Right ventricle myocardium inferior (tissue), 1 donor: Measurements from ENCODE around the gene PACS1. TPM values are rescaled to one million over a fixed set of nuclear protein-coding genes. Genes with fewer than 3 reads are reported as not detected.

Experiments
- ATAC-seq: fragments of 200-7000 bp; cut with Tn5 transposase; one replicate; pipeline ENCODE4 v1.9.1; 2020; ENCODE audit warnings: mild to moderate bottlenecking, moderate library complexity
- DNase-seq: peaks from one replicate; pipeline ENCODE4 v3.0.0; 2021; ENCODE audit errors: missing footprints
- intact Hi-C: fragments of 100-400 bp; cut with DNase I; formaldehyde crosslinking; loops from one replicate; pipeline ENCODE4 v1.11.0; 2022
- total RNA-seq: library from RNA; stranded (reverse); fragmentation: NEBNext Ultra II Directional; extraction: Animal tissue kit (Norgen Biotek cat#: 25700); gene quantifications from one replicate; pipeline ENCODE4 v1.2.1, GENCODE V29; 2021
- donor health status: DM: no; HTN: yes; CAD: no; lungs with severe emphysema.

Gene PACS1
- total RNA-seq, 1 donor from 2014 or later, result 50.7 TPM

DNA sequence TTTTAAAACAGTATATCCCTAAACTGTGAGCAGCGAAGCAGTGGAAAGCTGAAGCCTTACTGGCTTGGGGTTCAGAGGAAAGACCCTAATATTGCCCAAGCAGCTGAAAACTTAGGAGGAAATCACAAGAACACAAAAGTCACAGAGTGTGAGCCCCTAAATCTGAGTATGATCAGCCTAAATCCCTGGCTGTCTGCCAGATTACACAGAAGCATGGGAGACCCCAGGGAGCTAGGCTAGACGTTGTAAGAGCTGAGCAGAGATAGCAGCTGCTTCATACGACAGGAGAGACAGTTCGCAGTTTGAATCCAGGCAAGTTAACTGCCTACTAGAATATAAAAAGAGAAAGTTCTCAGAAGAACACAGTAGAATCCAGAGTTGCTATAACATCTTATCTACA is 81.2 kb downstream of the PACS1 start:
- DNase-seq, result no peak
- intact Hi-C loops, result no loop called here
- no peak for ATAC-seq

DNA sequence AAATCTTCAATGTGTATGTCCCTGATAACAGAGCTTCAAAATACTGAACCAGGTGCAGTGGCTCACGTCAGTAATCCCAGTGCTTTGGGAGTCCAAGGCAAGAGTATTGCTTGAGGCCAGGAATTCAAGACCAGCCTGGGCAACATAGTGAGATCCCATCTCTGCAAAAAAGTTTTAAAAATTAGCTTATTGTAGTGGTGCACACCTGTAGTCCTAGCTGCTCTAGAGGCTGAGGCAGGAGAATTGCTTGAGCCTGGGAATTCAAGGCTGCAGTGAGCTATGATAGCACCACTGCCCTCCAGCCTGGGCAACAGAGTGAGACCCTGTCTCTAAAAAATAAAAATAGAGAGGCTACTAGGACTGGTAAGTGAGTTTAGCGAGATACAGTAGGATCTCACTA is 84.0 kb downstream of the PACS1 start:
- ATAC-seq, result no peak
- no peak for DNase-seq
- intact Hi-C loops, result no loop called here

DNA sequence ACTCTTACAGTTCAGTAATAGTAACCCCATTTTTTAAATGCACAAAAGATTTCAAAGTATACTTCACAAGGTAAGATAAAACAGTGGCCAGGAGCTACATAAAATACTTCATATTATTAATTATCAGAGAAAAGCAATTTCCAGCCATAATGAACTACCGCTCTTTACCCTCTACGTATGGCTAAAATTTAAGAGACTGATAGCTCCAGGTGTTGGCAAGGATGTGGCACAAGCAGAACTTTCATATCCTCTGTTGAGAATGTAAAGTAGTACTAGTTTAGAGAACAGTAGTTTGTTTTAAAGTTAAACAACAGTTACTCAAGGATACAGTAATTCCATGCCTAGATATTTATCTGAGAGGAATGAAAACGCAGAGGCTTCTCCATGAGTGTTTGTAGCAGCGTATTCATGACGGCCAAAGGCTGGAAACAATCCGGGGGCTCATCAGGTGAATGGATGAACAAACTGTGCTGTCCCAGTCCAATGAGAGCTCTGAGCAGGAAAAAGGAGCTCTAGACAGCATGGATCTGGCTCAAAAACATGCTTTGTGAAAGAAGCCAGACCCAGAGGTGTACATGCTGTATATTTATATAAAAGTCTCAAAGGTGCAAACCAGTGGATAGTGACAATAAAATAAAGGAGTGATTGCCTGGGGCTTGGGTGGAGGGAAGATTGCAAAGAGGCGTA is 85.5 kb downstream of the PACS1 start:
- intact Hi-C loops, result no loop called here
- DNase-seq (no peak), ATAC-seq (no peak)

DNA sequence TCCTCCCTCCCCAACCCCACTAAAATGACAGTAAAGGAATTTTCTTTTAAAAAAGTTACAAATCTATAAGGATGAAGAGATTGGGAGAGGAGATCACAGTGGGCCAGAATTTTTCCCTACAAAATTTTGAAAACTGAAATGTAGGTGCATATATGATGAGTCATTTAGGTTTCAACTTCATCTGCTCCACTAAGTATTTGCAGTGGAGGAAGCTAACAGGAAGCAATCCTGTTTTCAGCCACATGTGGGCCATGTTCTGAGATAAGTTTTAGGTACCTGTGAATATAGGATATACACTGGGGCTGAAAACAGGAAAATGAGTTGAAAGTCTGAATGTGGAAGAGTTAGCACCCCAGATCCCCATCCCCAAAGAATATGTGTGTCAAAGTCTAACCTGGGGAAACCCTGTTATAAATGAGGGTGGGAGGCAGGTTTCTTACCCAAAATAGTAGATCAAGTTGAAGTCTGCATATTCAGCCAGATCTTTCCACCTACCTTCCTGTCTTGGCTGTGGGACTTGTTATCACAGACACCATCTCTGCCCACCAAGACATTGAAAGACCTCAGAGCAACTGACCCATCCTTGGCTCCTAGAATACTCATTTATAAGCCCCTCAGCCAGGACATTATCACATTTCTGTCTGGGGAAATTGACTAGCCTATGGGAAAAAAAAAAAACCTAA is 87.3 kb downstream of the PACS1 start:
- ATAC-seq (no peak), DNase-seq (no peak)
- intact Hi-C loops, result no loop called here

DNA sequence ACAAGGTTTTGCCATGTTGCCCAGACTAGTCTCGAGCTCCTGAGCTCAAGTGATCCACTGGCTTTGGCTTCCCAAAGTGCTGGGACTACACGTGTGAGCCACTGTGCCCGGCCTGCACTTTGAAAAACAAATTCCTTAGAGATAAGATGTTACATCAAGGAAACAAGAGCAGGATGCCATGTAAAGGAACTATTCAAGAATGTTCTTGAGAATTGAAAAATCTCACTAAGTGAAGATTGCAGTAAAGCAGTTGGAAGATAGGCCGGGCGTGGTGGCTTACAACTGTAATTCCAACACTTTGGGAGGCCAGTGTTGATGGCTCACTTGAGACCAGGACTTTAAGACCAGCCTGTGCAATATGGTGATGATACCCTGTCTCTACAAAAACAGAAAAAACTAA is 88.1 kb downstream of the PACS1 start:
- DNase-seq (no peak), ATAC-seq (no peak)
- intact Hi-C loops, result no loop called here

DNA sequence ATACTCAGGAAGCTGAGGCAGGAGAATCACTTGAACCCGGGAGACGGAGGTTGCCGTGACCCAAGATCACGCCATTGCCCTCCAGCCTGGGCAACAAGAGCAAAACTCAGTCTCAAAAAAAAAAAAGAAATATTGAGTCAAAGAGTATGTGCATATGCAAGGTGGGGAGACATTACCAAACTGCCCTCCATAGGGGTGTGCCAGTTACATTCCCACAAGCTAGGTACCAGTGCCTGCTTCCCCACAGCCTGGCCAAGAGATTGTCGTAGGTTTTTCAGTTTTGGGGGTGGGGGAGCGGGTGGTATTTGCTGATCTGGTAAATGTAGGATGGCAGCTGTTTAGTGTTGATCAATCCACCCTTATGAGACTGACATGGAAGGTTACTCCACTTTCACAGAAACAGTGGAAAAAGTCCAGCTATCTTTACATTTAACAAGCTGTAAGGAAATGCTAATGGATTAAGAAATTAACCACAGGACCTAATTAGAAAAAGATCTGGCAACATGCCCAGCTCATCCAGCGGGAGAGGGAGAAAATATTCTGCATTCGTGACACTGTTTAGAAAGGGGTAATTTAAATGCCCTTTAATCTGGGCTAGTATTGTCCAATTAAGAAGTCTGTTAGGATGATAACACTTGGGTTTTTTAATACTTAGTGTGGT is 89.4 kb downstream of the PACS1 start:
- intact Hi-C loops, result no loop called here
- DNase-seq, result no peak
- ATAC-seq, result no peak

DNA sequence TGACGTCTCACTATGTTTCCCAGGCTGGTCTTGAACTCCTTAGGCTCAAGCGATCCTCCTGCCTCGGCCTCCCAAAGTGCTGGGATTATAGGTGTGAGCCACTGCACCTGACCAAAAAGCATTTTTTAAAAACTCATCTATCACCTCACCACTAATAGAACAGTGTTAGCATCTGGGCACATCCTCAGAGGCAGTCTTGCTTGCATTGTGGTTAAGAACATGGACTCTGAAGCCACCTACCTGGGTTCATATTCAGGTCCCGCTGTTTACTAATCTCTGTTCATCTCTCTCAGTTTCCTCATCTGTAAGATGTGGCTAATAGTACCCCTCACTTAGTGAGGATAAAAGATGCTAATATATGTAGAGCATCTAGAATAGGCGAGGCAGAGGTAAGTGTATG is 90.6 kb downstream of the PACS1 start:
- intact Hi-C loops, result no loop called here
- no peak for ATAC-seq

DNA sequence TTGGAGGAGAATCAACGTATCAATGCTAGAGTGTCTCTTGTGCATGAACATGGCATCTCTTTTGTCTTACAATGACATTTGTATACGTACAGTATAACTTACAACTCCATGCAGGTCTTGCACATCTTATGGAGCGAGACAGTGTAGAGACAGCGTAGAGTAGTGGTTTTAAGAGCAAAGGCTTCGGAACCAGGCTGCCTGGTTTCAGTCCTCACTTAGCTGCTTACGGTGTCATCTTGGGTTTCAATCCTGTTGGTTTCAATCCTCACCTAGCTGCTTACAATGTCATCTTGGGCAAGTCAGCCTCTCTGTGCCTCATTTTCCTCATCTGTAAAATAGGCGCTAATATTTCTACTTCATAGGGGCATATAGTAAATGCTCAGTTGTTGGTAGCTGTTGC is 98.2 kb downstream of the PACS1 start:
- DNase-seq, result no peak
- ATAC-seq, result no peak
- intact Hi-C loops, result no loop called here

More for the DNA sequence above, 90.6 kb downstream of the PACS1 start:
- no peak for DNase-seq

DNA sequence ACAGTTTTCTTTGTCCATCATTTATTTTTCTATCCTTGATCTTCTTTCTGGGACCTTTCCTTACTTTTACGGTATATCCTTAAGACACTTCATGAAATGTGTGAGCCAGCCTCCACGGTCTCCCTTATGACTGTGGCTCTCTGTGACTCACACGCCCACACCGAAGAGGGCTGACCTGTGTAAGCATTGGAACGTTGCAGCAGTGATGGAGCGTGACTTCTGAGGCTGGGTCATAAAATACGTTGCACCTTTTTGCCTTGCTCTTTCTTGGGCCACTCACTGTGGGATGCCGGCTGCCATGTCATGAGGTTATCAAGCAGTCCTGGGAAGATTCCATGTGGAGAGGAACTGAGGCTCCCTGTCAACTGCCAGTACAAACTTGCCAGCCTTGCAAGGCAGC is 102.1 kb downstream of the PACS1 start:
- ATAC-seq, result no peak

DNA sequence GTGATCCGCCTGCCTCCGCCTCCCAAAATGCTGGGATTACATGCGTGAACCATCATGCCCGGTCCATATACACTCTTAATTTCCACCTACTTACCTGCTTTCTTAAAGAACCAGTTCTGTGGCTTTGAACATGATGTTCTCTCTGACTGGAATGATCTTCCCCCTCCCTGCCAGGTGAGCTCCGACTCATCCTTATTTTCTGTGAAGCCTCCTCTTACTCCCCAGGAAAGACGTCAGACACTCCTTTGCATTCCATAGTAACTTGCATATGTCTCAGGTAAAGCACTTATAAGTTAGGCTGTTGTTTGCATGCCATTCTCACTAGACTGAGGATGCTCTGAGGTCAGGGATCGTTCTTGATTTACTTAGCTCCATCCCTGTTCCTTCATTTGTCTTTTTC is 106.6 kb downstream of the PACS1 start:
- DNase-seq, result no peak
- intact Hi-C loops, result no loop called here
- ATAC-seq, result no peak

More for the DNA sequence above, 102.1 kb downstream of the PACS1 start:
- DNase-seq, result no peak
- intact Hi-C loops, result no loop called here

DNA sequence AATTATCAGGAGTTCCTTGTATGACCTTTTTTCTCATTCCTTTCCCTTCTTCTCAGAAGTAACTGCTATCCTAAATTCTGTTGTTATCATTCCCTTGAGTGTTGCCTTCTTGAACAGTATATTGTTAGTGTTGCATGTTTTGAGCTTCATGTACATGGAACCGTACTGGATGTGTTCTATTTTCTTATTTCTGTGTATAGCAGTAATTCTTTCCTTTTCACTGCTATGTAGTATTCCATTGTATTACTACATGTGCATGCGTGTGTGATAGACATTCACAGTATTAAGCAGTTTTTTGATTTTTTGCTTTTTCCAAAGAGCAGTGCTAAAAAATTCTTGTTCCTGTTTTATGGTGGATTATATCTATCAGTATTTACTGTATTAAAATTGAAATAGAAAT is 108.1 kb downstream of the PACS1 start:
- intact Hi-C loops, result no loop called here
- no peak for DNase-seq
- ATAC-seq, result no peak

DNA sequence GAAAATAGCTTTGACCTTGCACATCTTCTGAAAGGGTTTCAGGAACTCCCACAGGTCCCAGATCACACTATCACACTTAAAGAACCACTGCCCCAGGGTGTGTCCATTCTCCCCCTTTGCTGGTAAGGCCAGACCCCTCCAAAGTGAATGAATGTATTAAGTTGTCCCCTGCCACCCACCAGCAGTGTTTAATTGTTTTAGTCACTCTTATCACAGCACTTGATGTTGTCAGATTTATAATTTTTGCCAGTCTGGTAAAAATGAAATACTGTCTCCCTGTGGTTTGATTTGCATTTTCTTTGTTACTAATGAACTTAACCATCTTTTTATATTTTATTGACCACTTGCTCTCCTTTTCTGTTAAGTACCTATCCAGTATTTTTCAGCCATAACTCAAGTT is 108.8 kb downstream of the PACS1 start:
- intact Hi-C loops, result no loop called here
- DNase-seq (no peak), ATAC-seq (no peak)

DNA sequence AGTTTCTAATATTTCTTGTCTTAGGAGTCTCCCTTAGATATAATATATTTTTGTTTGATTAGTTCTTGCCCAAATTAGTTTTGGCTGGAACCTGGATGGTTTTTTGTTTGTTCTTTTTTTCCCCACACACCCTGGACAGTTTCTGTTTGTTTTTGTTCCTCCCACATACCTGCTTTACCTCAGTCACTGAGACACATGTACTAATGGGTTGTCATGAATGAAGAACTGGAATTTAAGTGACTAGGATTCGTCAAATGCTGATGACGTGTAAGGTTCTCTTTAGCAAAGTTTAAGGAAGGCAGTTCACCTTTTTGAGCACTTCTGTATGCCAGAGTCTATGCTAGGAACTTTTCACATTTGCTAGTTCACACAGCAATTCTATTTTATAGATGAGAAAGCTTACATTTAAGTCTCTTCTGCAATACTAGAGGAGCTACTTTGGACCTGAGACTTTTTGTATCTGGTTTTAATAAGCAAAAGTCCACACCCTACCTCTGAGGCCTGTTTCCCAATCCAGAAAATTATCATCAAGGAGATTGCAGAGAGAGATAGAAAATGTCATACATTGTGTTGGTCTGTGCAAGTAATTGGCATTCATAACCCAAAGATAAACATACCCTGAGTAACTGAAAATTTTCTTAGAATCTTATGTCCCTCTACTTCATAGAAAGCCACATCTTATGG is 111.7 kb downstream of the PACS1 start:
- ATAC-seq (no peak), DNase-seq (no peak)
- intact Hi-C loops, result no loop called here

DNA sequence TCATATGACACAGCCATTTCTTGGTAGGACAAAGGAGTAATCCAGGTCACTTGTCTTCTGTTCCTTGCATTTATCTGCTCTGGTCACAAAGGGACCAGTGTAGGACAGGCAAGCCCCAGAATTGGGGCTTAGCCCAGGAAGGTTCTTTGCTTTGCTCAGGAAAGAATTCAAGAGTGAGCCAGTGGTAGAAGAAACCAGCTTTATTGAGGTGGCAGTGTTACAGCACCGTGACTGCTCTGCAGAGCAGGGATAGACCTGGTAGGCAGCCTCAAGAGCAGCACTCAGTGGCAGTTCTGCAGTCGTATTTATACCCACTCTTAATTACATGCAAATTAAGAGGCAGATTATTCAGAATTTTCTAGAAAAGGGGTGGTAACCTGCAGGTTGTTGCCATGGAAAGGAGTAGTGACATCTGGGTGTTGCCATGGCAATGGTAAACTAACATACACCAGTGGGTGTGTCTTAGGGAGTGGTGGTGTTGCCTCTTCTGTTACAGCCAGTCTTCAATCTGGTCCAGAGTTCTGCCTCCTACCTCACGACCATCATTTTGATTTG is 113.5 kb downstream of the PACS1 start:
- intact Hi-C loops, result no loop called here
- ATAC-seq (no peak), DNase-seq (no peak)

DNA sequence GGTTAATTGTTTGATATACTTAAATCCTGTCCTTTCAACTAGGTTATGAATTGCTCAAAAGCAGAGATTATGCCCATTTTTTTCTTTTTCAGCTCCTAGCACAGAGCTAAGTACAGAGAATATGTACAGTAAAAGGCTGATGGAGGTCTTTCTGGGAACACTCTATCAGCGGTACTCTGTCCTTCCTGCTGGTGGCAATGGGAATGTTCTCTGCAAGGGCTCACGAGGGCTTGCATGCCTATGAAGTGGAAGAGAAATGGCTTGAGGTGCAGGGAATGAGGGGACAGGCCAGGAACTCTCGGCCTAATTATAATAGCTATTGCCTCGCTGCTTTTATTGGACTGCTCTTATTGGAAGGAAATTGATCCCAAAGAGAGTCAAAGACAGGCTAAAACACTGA is 114.7 kb downstream of the PACS1 start:
- intact Hi-C loops, result no loop called here
- ATAC-seq, result no peak
- DNase-seq, result no peak

DNA sequence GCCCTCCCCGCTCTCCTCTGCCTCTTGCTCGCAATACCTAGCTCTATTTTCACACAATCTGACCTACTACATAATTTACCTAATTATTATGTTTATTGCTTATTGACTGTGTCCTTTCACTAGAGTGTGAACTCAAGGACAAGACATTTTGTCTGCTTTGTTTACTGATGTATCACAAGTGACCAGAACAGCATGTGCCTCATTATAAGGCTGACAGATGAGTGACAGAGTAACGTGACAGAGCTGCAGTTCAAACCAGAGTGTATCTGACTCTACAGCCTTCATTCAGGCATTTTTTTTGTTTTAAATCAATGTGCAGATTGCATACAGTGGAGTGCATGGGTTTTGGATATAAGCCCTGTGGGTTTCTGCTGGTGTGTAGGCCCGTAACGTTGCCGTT is 116.4 kb downstream of the PACS1 start:
- ATAC-seq (no peak), DNase-seq (no peak)
- intact Hi-C loops, result no loop called here

DNA sequence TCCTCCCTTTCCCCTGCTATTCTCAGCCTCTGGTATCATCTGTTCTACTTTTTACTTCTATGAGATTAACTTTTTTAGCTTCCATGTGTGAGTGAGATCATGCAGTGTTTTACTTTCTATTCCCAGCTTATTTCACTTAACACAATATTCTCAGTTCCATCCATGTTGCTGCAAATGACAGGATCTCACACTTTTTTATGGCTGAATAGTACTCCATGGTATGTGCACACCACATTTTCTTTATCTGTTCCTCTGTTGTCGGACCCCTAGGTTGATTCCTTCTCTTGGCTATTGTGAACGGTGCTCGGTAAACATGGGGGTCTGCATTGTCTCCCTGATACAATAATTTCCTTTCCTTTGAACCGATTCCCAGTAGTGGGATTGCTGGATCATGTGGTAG is 117.4 kb downstream of the PACS1 start:
- DNase-seq, result no peak
- intact Hi-C loops, result no loop called here
- ATAC-seq, result no peak

DNA sequence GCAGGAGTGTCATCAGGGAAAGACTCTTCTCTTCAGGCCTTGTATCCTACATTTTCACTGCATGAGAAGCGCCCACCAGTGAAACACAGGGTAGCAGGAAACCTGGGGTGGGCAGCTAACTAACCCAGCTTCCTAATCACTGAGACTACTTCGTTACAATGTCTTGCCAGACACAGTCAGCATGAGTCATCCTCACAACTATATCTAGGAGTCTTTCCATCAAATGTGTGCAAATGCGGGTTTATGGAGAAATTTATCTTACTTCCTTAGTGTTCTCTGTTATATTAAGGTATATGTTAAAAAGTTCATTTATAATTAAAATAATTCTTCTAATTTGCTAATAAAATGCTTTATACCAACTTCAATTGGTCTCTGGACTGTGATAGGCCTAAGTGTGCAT is 118.5 kb downstream of the PACS1 start:
- no peak for DNase-seq
- no peak for ATAC-seq
- intact Hi-C loops, result no loop called here

DNA sequence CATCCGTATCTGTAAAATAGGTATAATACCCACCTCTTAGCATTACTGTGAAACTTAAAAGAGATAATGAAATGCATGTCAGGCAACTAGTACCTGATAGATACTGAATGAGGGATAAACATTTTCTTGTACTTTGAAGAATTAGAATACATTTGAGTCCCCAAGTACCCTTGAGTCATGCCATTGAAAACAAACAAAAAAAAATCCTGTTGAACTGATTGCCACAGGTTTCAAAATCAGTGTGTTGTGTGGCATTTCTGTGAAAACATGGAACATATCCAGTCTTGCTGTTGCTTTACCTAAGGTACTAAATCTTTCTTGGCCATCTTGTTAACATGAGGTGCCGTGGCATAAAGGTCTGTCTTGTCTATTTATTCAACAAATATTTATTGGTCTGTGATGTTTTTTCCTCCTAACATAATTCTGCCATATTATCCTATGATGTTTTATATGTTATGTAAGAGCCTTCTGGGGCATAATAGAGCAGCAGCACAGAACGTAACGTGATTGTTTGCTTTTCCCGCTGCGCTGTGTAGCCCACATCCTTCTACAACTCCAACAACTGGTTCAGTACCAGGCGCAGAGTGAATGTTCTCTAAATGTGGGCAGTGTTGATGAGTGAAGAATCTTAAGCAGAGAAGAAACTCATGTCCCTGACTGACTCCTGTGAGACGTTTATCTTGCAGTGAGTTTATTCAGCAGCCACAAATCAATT is 119.1 kb downstream of the PACS1 start:
- ATAC-seq, result no peak
- intact Hi-C loops, result no loop called here
- no peak for DNase-seq
